A673 (cell line): ENCODE measurements around the gene ASTN1. TPM values are rescaled to one million over a fixed set of nuclear protein-coding genes. Genes with fewer than 3 reads are reported as not detected.

Experiments used
- BruUV-seq: library from RNA; stranded (reverse); fragments of 400-500 nt; replicated peaks from 2 replicates; lab custom pipeline; 2021; lab: Mats Ljungman, UMichigan
- CTCF ChIA-PET: fragments of 300-600 bp; sonication (Branson Sonifier 250); formaldehyde crosslinking; loops from one replicate; lab custom pipeline; 2022; ENCODE audit warnings: antibody characterized with exemption; lab: Charles Lee
- POLR2A ChIA-PET: fragments of 300-600 bp; sonication (Branson Sonifier 250); formaldehyde crosslinking; loops from one replicate; lab custom pipeline; 2022; ENCODE audit warnings: antibody characterized with exemption; ENCODE audit not compliant: low non-redundant PET; lab: Charles Lee
- DNase-seq: peaks from one replicate; pipeline ENCODE4 v3.0.0-alpha.2; 2015; ENCODE audit warnings: low spot score
- H3K27ac ChIP-seq: fragments of 200-600 bp; sonication (generic); 2 replicates; pipeline ENCODE4 v1.5.1; 2016; ENCODE audit warnings: mixed run types, low read depth, mild to moderate bottlenecking, mixed read lengths, antibody characterized with exemption, low read length; ENCODE audit not compliant: poor library complexity, severe bottlenecking
- H3K27me3 ChIP-seq: fragments of 200-600 bp; sonication (generic); replicated peaks from 2 replicates; pipeline ENCODE4 v1.6.1; 2017; ENCODE audit warnings: mixed run types, low read depth, mild to moderate bottlenecking, mixed read lengths, antibody characterized with exemption, low read length; ENCODE audit not compliant: insufficient read depth, poor library complexity
- H3K36me3 ChIP-seq: fragments of 200-600 bp; sonication (generic); 2 replicates; pipeline ENCODE4 v1.6.1; 2016; ENCODE audit warnings: mixed run types, mild to moderate bottlenecking, mixed read lengths, antibody characterized with exemption, low read length; ENCODE audit not compliant: insufficient read depth, poor library complexity, severe bottlenecking
- H3K4me1 ChIP-seq: fragments of 200-600 bp; sonication (generic); 2 replicates; pipeline ENCODE4 v1.6.1; 2017; ENCODE audit warnings: mixed run types, mild to moderate bottlenecking, mixed read lengths, antibody characterized with exemption, low read length; ENCODE audit not compliant: insufficient read depth, poor library complexity, severe bottlenecking
- H3K4me3 ChIP-seq: fragments of 200-600 bp; sonication (generic); 2 replicates; pipeline ENCODE4 v1.5.1; 2016; ENCODE audit warnings: low read depth, mixed run types, mild to moderate bottlenecking, mixed read lengths, low read length; ENCODE audit not compliant: poor library complexity, severe bottlenecking
- H3K9me3 ChIP-seq: fragments of 200-600 bp; sonication (generic); 2 replicates; pipeline ENCODE4 v1.6.1; 2016; ENCODE audit warnings: mixed run types, low read depth, mild to moderate bottlenecking, mixed read lengths, antibody characterized with exemption, low read length; ENCODE audit not compliant: poor library complexity, severe bottlenecking
- EZH2 ChIP-seq: fragments of 200-600 bp; sonication (generic); IDR thresholded peaks from 2 replicates; pipeline ENCODE4 v1.6.1; 2017; ENCODE audit warnings: borderline replicate concordance, low read depth, mild to moderate bottlenecking, mixed read lengths, antibody characterized with exemption, low read length; ENCODE audit not compliant: poor library complexity, severe bottlenecking
- intact Hi-C: fragments of 100-400 bp; cut with micrococcal nuclease; formaldehyde crosslinking; loops from one replicate; pipeline ENCODE4 v1.10.0; 2022; ENCODE audit not compliant: unreplicated experiment
- total RNA-seq: library from RNA; stranded (reverse); gene quantifications from 2 replicates; pipeline ENCODE4 v1.2.3, GENCODE V29; 2021
- TF ChIP-seq, protein P1 (sequence below): fragments of 300-800, 200-600 bp; sonication (generic); conservative IDR thresholded peaks from 2 replicates; pipeline ENCODE4 v1.5.1; 2017; ENCODE audit warnings: low read depth, mild to moderate bottlenecking, antibody characterized with exemption, low read length, moderate library complexity, mixed read lengths

Gene ASTN1
- total RNA-seq, 1 experiment from 2014 or later, result 0.41 TPM

DNA sequence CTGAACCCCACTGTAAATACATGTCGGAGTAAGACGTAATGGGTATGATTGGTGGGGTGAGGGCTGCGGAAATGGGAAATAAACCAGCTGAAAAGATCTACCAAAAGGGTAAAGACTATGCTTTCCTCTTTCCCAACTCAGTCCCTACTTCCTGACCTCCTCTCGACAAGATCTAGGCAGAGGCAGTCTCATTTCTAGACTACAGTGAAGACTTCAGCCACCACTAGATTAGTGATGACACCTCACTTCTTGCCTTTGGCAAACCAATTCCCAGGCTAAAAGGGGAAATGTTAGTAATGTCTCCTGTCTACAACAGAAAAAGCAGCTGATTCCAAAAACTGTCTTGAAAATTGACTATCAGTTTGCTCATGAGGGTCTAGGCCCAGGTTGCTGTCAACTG lies 219.9 kb downstream of the ASTN1 start:
- POLR2A ChIA-PET, result no interaction called here
- CTCF ChIA-PET, result no interaction called here

GRCh38 chr1:176943783-176944182 lies 220.7 kb downstream of the ASTN1 start:
- CTCF ChIA-PET, result no interaction called here
- POLR2A ChIA-PET, result no interaction called here
- Histone ChIP-seq H3K4me3 (no peak overlapping the region), H3K27ac (no peak overlapping the region), H3K36me3 (no peaks in the 10 kb centered on the region), H3K9me3 (no peaks in the 10 kb centered on the region), H3K27me3 (no peaks in the 10 kb centered on the region), H3K4me1 (no peaks in the 10 kb centered on the region)
- no peak for DNase-seq
- TF ChIP-seq, protein P1, sequence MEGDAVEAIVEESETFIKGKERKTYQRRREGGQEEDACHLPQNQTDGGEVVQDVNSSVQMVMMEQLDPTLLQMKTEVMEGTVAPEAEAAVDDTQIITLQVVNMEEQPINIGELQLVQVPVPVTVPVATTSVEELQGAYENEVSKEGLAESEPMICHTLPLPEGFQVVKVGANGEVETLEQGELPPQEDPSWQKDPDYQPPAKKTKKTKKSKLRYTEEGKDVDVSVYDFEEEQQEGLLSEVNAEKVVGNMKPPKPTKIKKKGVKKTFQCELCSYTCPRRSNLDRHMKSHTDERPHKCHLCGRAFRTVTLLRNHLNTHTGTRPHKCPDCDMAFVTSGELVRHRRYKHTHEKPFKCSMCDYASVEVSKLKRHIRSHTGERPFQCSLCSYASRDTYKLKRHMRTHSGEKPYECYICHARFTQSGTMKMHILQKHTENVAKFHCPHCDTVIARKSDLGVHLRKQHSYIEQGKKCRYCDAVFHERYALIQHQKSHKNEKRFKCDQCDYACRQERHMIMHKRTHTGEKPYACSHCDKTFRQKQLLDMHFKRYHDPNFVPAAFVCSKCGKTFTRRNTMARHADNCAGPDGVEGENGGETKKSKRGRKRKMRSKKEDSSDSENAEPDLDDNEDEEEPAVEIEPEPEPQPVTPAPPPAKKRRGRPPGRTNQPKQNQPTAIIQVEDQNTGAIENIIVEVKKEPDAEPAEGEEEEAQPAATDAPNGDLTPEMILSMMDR, result no peak
- TF ChIP-seq EZH2, result no peak
- BruUV-seq, result no TSS peak
- intact Hi-C loops, result no loop called here

More for the DNA sequence above, 219.9 kb downstream of the ASTN1 start:
- BruUV-seq, result no TSS peak
- Histone ChIP-seq H3K4me3 (no peak overlapping the region), H3K27me3 (no peaks in the 10 kb centered on the region), H3K9me3 (no peaks in the 10 kb centered on the region), H3K27ac (no peak overlapping the region), H3K4me1 (no peaks in the 10 kb centered on the region), H3K36me3 (no peaks in the 10 kb centered on the region)
- DNase-seq, result no peak
- intact Hi-C loops, result no loop called here
- TF ChIP-seq, protein P1, result no peak

- TF ChIP-seq, protein P1, result no peak
- no peak for TF ChIP-seq EZH2
- no peaks in the 10 kb centered on the region for H3K27me3 ChIP-seq
- H3K36me3 ChIP-seq, result no peaks in the 10 kb centered on the region
- H3K27ac ChIP-seq, result no peak overlapping the region
- POLR2A ChIA-PET, result interaction anchor here (0.6 kb wide), 1 partner anchor 66 kb away, joined by 3 read pairs; no protein-coding TSS in a partner anchor
- no peak overlapping the region for H3K4me3 ChIP-seq
- BruUV-seq, result no TSS peak
- no peaks in the 10 kb centered on the region for H3K4me1 ChIP-seq
- CTCF ChIA-PET, result no interaction called here
- no peak for DNase-seq
- intact Hi-C loops, result no loop called here
- no peaks in the 10 kb centered on the region for H3K9me3 ChIP-seq
These were observed 222.2 kb downstream of the ASTN1 start for GRCh38 chr1:176942346-176942745.
